ENCODE measurements around the gene UBE3C.
"Not testable (repeated sequence)": the region's sequence is repeated elsewhere in the genome, so short reads cannot be mapped to it uniquely, and the experiment has no call there.

UBE3C gene

GRCh38 chr7:157132796-157133195, 5.9 kb upstream of the UBE3C start:
- DNase-seq: no peak

DNA sequence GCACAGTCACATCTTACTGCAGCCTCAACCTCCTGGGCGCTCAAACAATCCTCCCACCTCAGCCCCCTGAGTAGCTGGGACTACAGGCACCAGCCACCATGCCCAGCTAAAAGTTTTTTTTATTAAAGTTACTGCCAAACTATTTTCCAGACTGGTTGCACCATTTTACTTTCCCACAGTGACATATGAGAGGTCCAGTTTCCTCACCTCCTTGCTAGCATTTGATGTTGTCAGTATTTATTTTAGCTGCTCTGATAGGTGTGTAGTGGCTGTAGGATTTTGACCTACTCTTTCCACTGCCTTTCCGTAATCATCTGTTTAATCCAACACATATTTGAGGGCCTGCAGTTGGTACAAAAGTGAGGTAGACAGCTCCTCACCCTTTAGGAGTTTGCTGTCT, 5.4 kb upstream of the UBE3C start:
- no peak for DNase-seq

GRCh38 chr7:157136372-157136771, 2.4 kb upstream of the UBE3C start:
- no peak for DNase-seq

DNA sequence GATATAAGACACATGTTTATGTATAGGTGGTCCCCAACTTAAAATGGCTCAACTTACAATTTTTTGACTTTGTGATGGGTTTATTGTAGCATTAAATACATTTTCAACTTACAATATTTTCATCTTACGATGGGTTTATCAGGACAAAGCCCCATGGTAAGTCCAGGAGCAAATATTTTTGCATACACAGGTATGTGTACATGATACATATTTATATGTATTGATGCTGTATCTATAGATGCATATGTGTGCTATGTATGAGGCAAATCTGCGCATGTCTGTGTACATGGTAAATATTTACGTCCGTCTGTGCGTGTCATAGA, 664 bp upstream of the UBE3C start:
- no peak for DNase-seq

GRCh38 chr7:157139111-157139809, 534 bp downstream of the UBE3C start:
- peak; percentile 57 for DNase-seq

- no peak for DNase-seq
Observed at GRCh38 chr7:157139810-157140510, 1.2 kb downstream of the UBE3C start.

DNA sequence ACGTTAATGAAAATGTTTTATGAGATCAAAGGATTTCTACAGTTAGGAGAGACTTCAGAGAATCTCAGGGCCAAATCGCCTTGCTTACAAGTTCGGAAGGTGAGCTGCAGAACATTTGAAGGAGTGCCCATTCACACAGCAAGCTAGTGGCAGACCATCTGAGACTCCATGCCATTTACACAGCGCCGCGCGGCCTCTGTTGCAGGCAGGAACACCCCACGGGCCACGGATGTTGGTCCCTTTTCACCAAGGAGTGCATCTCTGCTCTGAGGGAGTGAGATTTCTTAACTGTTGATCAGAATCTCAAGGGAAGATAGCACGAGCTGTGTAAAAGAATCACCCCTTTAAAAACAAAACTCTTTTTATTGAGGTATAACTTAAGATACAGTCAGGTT, 1.8 kb downstream of the UBE3C start:
- DNase-seq: no peak

GRCh38 chr7:157141525-157142060, 2.9 kb downstream of the UBE3C start:
- DNase-seq: no peak

- no peak for DNase-seq
Observed at GRCh38 chr7:157143788-157144187, 5.1 kb downstream of the UBE3C start.

DNA sequence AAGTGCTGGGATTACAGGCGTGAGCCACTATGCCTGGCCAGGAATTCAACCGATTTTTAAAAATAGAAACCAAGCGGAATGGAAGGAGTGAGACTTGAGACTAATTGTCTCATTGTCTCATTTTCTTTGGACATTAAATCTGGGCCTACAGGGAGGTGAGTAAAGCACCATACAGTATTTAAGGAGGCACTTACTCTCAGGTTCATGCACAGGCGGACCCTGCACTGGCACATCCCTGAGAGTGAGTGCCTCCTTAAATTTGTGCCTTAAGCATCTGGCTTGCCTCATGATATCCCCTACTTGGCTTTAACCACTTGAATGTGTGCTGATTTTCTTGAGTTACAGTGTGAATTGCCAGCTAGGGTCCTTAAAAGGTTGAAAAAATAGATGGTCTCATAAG, 10.6 kb downstream of the UBE3C start:
- DNase-seq: no peak

GRCh38 chr7:157150882-157151281, 12.2 kb downstream of the UBE3C start:
- no peak for DNase-seq

DNA sequence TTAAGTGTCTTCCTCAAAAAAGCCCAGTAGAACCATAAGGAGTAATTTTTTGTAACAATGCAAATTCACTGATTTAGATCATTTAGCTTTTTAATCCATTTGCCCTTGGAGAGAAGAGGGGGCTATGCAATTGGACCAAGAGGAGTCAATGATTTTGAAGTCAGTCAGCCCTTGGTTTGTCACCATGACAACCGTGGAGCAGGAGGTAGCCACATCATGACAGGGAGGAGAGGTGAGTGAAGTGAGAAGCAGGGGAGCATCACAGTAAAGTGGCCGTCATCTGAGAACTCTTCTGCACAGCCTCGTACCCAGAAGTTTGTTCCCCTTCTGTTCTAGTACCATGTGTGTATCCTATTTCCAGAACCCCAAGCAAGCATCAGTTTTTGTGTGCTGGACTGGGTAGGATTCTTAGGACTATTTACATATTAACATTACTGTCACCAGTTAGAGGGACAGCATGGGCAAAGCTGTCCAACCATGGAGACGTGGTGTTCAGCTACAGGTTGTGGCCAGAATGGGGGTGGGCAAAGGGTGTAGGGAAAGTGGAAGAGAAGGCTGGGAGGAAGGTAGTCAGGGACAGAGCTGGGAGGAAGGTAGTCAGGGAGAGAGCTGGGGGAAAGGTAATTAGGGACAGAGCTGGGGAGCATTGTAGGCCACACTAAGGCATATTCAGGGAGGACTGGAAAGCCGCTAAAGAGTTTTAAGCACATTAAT, 13.1 kb downstream of the UBE3C start:
- DNase-seq: no peak

DNA sequence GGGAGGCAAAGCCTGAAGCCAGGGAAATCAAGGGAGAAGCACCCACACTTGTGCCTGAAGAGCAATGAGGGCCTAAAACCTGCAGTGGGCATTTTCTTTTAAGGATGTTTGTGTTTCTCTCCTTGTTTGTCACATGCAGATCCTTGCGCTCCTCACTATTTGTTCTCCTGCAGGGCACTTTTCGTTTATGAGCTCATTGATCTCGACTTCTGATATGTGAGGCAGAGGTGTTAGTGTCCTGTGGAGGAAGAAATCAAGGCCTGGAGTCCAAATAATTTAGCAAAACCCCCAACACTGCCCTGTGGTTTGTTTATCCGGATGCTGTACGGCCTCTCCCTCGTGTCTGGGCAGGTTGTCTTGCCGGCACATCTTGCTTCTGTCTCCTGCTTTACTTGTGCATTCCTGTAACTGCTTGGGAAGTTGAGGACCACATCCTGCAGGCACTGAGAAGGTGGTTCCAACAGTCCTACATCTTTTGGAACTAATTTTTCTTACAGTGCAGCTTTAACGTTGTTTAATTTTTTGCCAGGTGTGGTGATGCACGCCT, 13.7 kb downstream of the UBE3C start:
- DNase-seq: no peak

DNA sequence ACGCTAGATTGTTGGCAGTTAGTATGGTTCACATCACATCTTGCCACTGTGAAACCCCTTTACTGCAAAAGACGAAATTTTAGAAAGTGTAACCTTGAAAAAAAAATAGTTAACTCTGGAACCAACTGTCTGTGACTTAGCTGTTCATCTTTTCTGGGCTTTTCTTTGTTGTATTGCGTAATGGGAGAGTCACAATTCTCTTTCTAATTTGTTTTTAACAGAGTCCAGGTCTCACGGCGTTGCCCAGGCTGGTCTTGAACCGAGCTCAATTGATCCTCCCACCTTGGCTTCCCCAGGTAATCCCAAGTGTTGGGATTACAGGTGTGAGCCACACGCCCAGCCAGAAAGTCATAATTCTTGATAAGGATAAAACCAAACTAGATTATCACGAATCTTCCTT, 14.5 kb downstream of the UBE3C start:
- DNase-seq: no peak

GRCh38 chr7:157155959-157156358, 17.2 kb downstream of the UBE3C start:
- no peak for DNase-seq

DNA sequence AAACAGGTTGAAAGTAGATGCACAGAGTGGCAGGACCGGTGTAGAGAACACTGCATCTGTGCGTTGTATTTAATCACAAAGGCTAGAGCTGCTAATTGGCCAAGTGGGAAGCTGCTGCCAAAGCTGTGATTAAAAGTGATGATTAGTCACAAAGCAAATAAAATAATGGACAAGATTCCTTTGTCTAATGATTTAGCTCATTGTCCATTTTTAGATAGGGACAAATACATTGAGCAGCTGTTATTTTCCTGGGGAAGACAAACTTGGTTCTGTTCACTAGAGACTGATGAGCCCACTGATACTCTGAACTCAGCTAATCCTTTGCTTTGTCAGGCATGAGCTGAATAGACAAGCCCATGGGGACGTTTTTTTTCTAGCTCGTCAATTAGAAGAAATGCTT, 19.7 kb downstream of the UBE3C start:
- DNase-seq: no peak

DNA sequence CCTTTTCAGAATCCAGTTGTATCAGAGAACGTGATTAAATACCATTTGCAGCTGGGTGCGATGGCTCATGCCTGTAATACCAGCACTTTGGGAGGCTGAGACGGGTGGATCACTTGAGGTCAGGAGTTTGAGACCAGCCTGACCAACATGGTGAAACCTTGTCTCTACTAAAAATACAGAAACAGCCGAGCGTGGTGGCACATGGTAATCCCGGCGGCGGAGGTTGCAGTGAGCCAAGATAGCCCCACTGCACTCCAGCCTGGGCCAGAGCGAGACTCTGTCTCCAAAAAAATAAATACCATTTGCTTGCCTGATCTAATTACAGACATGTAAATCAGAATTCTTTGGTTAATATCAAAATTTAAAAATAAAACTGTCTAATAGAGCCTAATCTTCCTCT, 20.8 kb downstream of the UBE3C start:
- DNase-seq: not testable (repeated sequence)

GRCh38 chr7:157160433-157160832, 21.7 kb downstream of the UBE3C start:
- no peak for DNase-seq

GRCh38 chr7:157165987-157166386, 27.3 kb downstream of the UBE3C start:
- DNase-seq: no peak

- no peak for DNase-seq
Observed at GRCh38 chr7:157168571-157168970, 29.8 kb downstream of the UBE3C start.

GRCh38 chr7:157176771-157177170, 38.0 kb downstream of the UBE3C start:
- DNase-seq: no peak

- no peak for DNase-seq
Observed at GRCh38 chr7:157177333-157177982, 38.7 kb downstream of the UBE3C start.

DNA sequence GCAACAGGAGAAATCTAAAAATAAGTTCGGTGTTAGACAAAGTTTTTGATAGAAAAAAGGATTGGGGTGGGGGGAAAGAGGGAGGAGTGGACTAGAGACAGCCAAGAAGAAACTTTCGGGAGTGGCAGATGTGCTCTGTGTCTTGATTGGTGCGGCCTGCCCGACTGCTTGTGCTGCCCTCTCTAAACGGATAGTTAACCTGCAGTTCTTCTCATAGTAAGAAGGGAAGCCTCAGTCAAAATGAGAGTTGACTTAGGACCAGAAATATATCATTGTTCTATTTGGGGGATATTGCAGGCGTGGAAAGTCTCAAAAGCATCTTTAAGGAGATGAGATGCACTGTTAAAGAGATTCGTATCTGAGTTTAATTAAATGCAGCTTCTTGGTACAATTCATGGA, 39.3 kb downstream of the UBE3C start:
- no peak for DNase-seq
